Osteocyte (in vitro differentiated cells): ENCODE results near the gene GRIK4. TPM values are rescaled to one million over a fixed set of nuclear protein-coding genes. Genes with fewer than 3 reads are reported as not detected.

ENCODE experiments used
- DNase-seq: peaks from one replicate; pipeline ENCODE4 v3.0.0; 2021; ENCODE audit warnings: mixed read lengths; ENCODE audit not compliant: unreplicated experiment; ENCODE audit errors: extremely low spot score
- H3K27ac Mint-ChIP-seq: one replicate; pipeline ENCODE4 v1.8.0; 2021; ENCODE audit warnings: mild to moderate bottlenecking, mixed read lengths; ENCODE audit not compliant: unreplicated experiment
- H3K27me3 Mint-ChIP-seq: one replicate; pipeline ENCODE4 v1.8.0; 2021; ENCODE audit warnings: mixed read lengths; ENCODE audit not compliant: unreplicated experiment
- H3K36me3 Mint-ChIP-seq: one replicate; pipeline ENCODE4 v1.8.0; 2021; ENCODE audit warnings: mixed read lengths; ENCODE audit not compliant: unreplicated experiment
- H3K4me1 Mint-ChIP-seq: one replicate; pipeline ENCODE4 v1.8.0; 2021; ENCODE audit warnings: mixed read lengths; ENCODE audit not compliant: unreplicated experiment
- H3K4me3 Mint-ChIP-seq: one replicate; pipeline ENCODE4 v1.8.0; 2021; ENCODE audit warnings: mild to moderate bottlenecking, moderate library complexity, mixed read lengths; ENCODE audit not compliant: unreplicated experiment
- H3K9me3 Mint-ChIP-seq: one replicate; pipeline ENCODE4 v1.8.0; 2021; ENCODE audit warnings: mixed read lengths; ENCODE audit not compliant: unreplicated experiment
- CTCF ChIP-seq: fragments of 200-600 bp; sonication (generic); IDR thresholded peaks from 2 replicates; pipeline ENCODE4 v1.5.0; 2021; ENCODE audit warnings: antibody characterized with exemption, mild to moderate bottlenecking, moderate library complexity
- total RNA-seq: library from RNA; stranded (reverse); gene quantifications from 2 replicates; pipeline ENCODE4 v1.2.1, GENCODE V29; 2021

GRIK4 gene
- total RNA-seq, 1 donor from 2014 or later: 0.11 TPM

GRCh38 chr11:120912915-120913314 lies 401.4 kb downstream of the GRIK4 start:
- H3K27me3 Mint-ChIP-seq: peaks cover 5% of the 10 kb centered on the region
- no peaks in the 10 kb centered on the region for H3K36me3 Mint-ChIP-seq
- no peak overlapping the region for H3K4me3 Mint-ChIP-seq
- no peak overlapping the region for H3K27ac Mint-ChIP-seq
- no peaks in the 10 kb centered on the region for H3K9me3 Mint-ChIP-seq
- no peak for DNase-seq
- TF ChIP-seq CTCF: no peak
- no peaks in the 10 kb centered on the region for H3K4me1 Mint-ChIP-seq

- H3K4me1 Mint-ChIP-seq: no peaks in the 10 kb centered on the region
- H3K4me3 Mint-ChIP-seq: no peak overlapping the region
- no peak for TF ChIP-seq CTCF
- H3K9me3 Mint-ChIP-seq: no peaks in the 10 kb centered on the region
- peaks cover 13% of the 10 kb centered on the region for H3K27me3 Mint-ChIP-seq
- H3K27ac Mint-ChIP-seq: no peak overlapping the region
- no peaks in the 10 kb centered on the region for H3K36me3 Mint-ChIP-seq
- no peak for DNase-seq
Measured at GRCh38 chr11:120914021-120914420, 402.5 kb downstream of the GRIK4 start.

GRCh38 chr11:120914601-120915000 lies 403.1 kb downstream of the GRIK4 start:
- no peak overlapping the region for H3K27ac Mint-ChIP-seq
- H3K9me3 Mint-ChIP-seq: no peaks in the 10 kb centered on the region
- no peaks in the 10 kb centered on the region for H3K36me3 Mint-ChIP-seq
- DNase-seq: no peak
- H3K27me3 Mint-ChIP-seq: peaks cover 14% of the 10 kb centered on the region
- TF ChIP-seq CTCF: no peak
- no peaks in the 10 kb centered on the region for H3K4me1 Mint-ChIP-seq
- no peak overlapping the region for H3K4me3 Mint-ChIP-seq

GRCh38 chr11:120917559-120918239 lies 406.2 kb downstream of the GRIK4 start:
- peaks cover 14% of the 10 kb centered on the region for H3K27me3 Mint-ChIP-seq
- H3K4me1 Mint-ChIP-seq: no peaks in the 10 kb centered on the region
- H3K36me3 Mint-ChIP-seq: no peaks in the 10 kb centered on the region
- H3K27ac Mint-ChIP-seq: no peak overlapping the region
- no peak for DNase-seq
- H3K9me3 Mint-ChIP-seq: no peaks in the 10 kb centered on the region
- no peak overlapping the region for H3K4me3 Mint-ChIP-seq
- no peak for TF ChIP-seq CTCF

- H3K4me1 Mint-ChIP-seq: no peaks in the 10 kb centered on the region
- peaks cover 14% of the 10 kb centered on the region for H3K27me3 Mint-ChIP-seq
- DNase-seq: no peak
- H3K9me3 Mint-ChIP-seq: no peaks in the 10 kb centered on the region
- no peak overlapping the region for H3K27ac Mint-ChIP-seq
- no peak overlapping the region for H3K4me3 Mint-ChIP-seq
- TF ChIP-seq CTCF: no peak
- H3K36me3 Mint-ChIP-seq: no peaks in the 10 kb centered on the region
Measured at GRCh38 chr11:120918257-120918656, 406.7 kb downstream of the GRIK4 start.
